Adipocyte (in vitro differentiated cells): ENCODE data around the gene ATP5PO.

Experiments used
- DNase-seq: peaks from one replicate; pipeline ENCODE4 v3.0.0-alpha.2; 2015; ENCODE audit warnings: low read depth
- H3K27me3 ChIP-seq: replicated peaks from 2 replicates; pipeline ENCODE4 v1.7.0; 2013; ENCODE audit warnings: mild to moderate bottlenecking, low read length, moderate library complexity; ENCODE audit not compliant: control insufficient read depth, insufficient read depth
- H3K36me3 ChIP-seq: 2 replicates; pipeline ENCODE4 v1.7.0; 2013; ENCODE audit warnings: low read length, mild to moderate bottlenecking, moderate library complexity; ENCODE audit not compliant: control insufficient read depth, insufficient read depth, severe bottlenecking
- H3K4me1 ChIP-seq: 2 replicates; pipeline ENCODE4 v1.7.0; 2013; ENCODE audit warnings: mild to moderate bottlenecking, low read length, moderate library complexity; ENCODE audit not compliant: control insufficient read depth, insufficient read depth
- H3K4me3 ChIP-seq: 2 replicates; pipeline ENCODE4 v1.7.0; 2013; ENCODE audit warnings: mild to moderate bottlenecking, low read length, moderate library complexity
- H3K9ac ChIP-seq: 2 replicates; pipeline ENCODE4 v1.7.0; 2013; ENCODE audit warnings: mild to moderate bottlenecking, low read length, moderate library complexity
- H3K9me3 ChIP-seq: 2 replicates; pipeline ENCODE4 v1.7.0; 2013; ENCODE audit warnings: mild to moderate bottlenecking, low read length, moderate library complexity; ENCODE audit not compliant: control insufficient read depth

The ATP5PO gene

GRCh38 chr21:33855190-33855589 lies 60.4 kb downstream of the ATP5PO start:
- no peak for DNase-seq
- no peaks in the 10 kb centered on the region for H3K36me3 ChIP-seq

GRCh38 chr21:33854604-33855003 lies 61.0 kb downstream of the ATP5PO start:
- H3K36me3 ChIP-seq, result no peaks in the 10 kb centered on the region
- DNase-seq, result no peak
- H3K27me3 ChIP-seq, result peaks cover 5% of the 10 kb centered on the region
- H3K4me3 ChIP-seq, result no peak overlapping the region
- no peaks in the 10 kb centered on the region for H3K9me3 ChIP-seq
- peaks cover 15% of the 10 kb centered on the region for H3K4me1 ChIP-seq
- no peak overlapping the region for H3K9ac ChIP-seq

More at GRCh38 chr21:33855190-33855589, 60.4 kb downstream of the ATP5PO start:
- Histone ChIP-seq H3K9ac (no peak overlapping the region), H3K4me3 (no peak overlapping the region), H3K9me3 (no peaks in the 10 kb centered on the region), H3K27me3 (peaks cover 5% of the 10 kb centered on the region), H3K4me1 (peaks cover 15% of the 10 kb centered on the region)
